Naive thymus-derived CD8-positive, alpha-beta T cell (primary cell): ENCODE measurements around the gene IMPDH2. TPM values are rescaled to one million over a fixed set of nuclear protein-coding genes. Genes with fewer than 3 reads are reported as not detected.

ENCODE experiments used
- microRNA-seq: library from miRNA; unstranded; fragments of <30 nt; microRNA quantifications from one replicate; pipeline ENCODE4 v1.2.0, GENCODE V29; 2022; ENCODE audit warnings: borderline microRNAs expressed
- polyA plus RNA-seq, 3 donors: library from polyadenylated mRNA; unstranded; fragments of 300-500 nt; fragmentation: Illumina TruSeq; gene quantifications; one replicate each; pipeline ENCODE4 v1.2.3, GENCODE V29; 2021
- total RNA-seq, 8 experiments: library from RNA in 2 of 8; stranded (reverse) in 2 of 8; gene quantifications; one replicate each; pipeline ENCODE4 v1.2.3 and lab custom pipeline; 2021 to 2026

Gene IMPDH2
- total and polyA plus RNA-seq, 5 experiments from 2014 or later, result 97.3 to 129 (median 121) TPM

Small RNA genes within 50 kb of the gene (microRNA-seq; reads per million reads assigned to microRNA genes)
- 12,871 reads per million, percentile 95 among the genes with 10 or more reads in this experiment for gene MIR191
- gene MIR425, result 1,275 reads per million, percentile 86 among the genes with 10 or more reads in this experiment

Other genes with a start within 250 kb of the IMPDH2 start
- gene PRKAR2A, start 181.5 kb downstream of the IMPDH2 start, total RNA-seq, result 10 to 100 TPM; 37.3 to 40.5 TPM
- 10 to 100 TPM; 10.3 to 14.0 (median 11.0) TPM for gene PRKAR2A, start 181.5 kb downstream of the IMPDH2 start, polyA plus RNA-seq
- gene SLC25A20, start 130.5 kb downstream of the IMPDH2 start, total RNA-seq, result 10 to 100 TPM; 10.5 to 12.5 TPM
- 10 to 100 TPM; 13.7 to 44.6 (median 19.4) TPM for gene SLC25A20, start 130.5 kb downstream of the IMPDH2 start, polyA plus RNA-seq
- gene ARIH2, start 110.6 kb downstream of the IMPDH2 start, total RNA-seq, result 100 to 1,000 TPM; 162 to 167 TPM
- gene ARIH2, start 110.6 kb downstream of the IMPDH2 start, polyA plus RNA-seq, result 100 to 1,000 TPM in 2 of 3 donors, 10 to 100 TPM in 1; 92.7 to 119 (median 101) TPM
- gene P4HTM, start 39.2 kb downstream of the IMPDH2 start, total RNA-seq, result 10 to 100 TPM; 57.0 to 62.5 TPM
- gene P4HTM, start 39.2 kb downstream of the IMPDH2 start, polyA plus RNA-seq, result 10 to 100 TPM; 20.3 to 23.3 (median 22.9) TPM
- 100 to 1,000 TPM; 332 to 351 TPM for gene WDR6, start 22.0 kb downstream of the IMPDH2 start, total RNA-seq
- 100 to 1,000 TPM in 2 of 3 donors, 10 to 100 TPM in 1; 96.3 to 126 (median 111) TPM for gene WDR6, start 22.0 kb downstream of the IMPDH2 start, polyA plus RNA-seq
- 10 to 100 TPM; 23.9 to 24.2 TPM for gene DALRD3, start 10.8 kb downstream of the IMPDH2 start, total RNA-seq
- 10 to 100 TPM; 20.8 to 21.9 (median 21.8) TPM for gene DALRD3, start 10.8 kb downstream of the IMPDH2 start, polyA plus RNA-seq
- 10 to 100 TPM; 87.1 to 89.2 TPM for gene NDUFAF3, start 7.3 kb downstream of the IMPDH2 start, total RNA-seq
- gene NDUFAF3, start 7.3 kb downstream of the IMPDH2 start, polyA plus RNA-seq, result 100 to 1,000 TPM; 140 to 226 (median 202) TPM
- gene QRICH1, start 64.7 kb upstream of the IMPDH2 start, total RNA-seq, result 100 to 1,000 TPM; 194 to 196 TPM
- gene QRICH1, start 64.7 kb upstream of the IMPDH2 start, polyA plus RNA-seq, result 10 to 100 TPM; 13.6 to 23.6 (median 21.1) TPM
- 100 to 1,000 TPM; 230 to 246 TPM for gene QARS1, start 75.4 kb upstream of the IMPDH2 start, total RNA-seq
- gene QARS1, start 75.4 kb upstream of the IMPDH2 start, polyA plus RNA-seq, result 100 to 1,000 TPM in 1 of 3 donors, 10 to 100 TPM in 2; 89.1 to 125 (median 94.8) TPM
- 100 to 1,000 TPM in 1 of 2 experiments, 10 to 100 TPM in 1; 99.9 to 108 TPM for gene USP19, start 91.4 kb upstream of the IMPDH2 start, total RNA-seq
- 10 to 100 TPM; 19.5 to 42.2 (median 29.2) TPM for gene USP19, start 91.4 kb upstream of the IMPDH2 start, polyA plus RNA-seq
- 1 to 10 TPM; 1.0 to 1.2 TPM for gene LAMB2, start 103.7 kb upstream of the IMPDH2 start, total RNA-seq
- gene LAMB2, start 103.7 kb upstream of the IMPDH2 start, polyA plus RNA-seq, result not detected
- gene CCDC71, start 136.9 kb upstream of the IMPDH2 start, total RNA-seq, result 10 to 100 TPM; 44.0 to 44.7 TPM
- 1 to 10 TPM; 1.6 to 2.0 (median 1.8) TPM for gene CCDC71, start 136.9 kb upstream of the IMPDH2 start, polyA plus RNA-seq
- gene KLHDC8B, start 142.2 kb upstream of the IMPDH2 start, total RNA-seq, result 1 to 10 TPM; 7.0 to 7.1 TPM
- 1 to 10 TPM; 3.6 to 4.9 (median 4.2) TPM for gene KLHDC8B, start 142.2 kb upstream of the IMPDH2 start, polyA plus RNA-seq
- gene C3orf62, start 247.8 kb upstream of the IMPDH2 start, total RNA-seq, result 10 to 100 TPM; 11.6 to 12.1 TPM
- gene C3orf62, start 247.8 kb upstream of the IMPDH2 start, polyA plus RNA-seq, result 1 to 10 TPM in 1 of 3 donors, under 1 TPM in 2; 0.73 to 1.4 (median 0.75) TPM